ENCODE data around the gene SLU7. TPM values are rescaled to one million over a fixed set of nuclear protein-coding genes. Genes with fewer than 3 reads are reported as not detected.

Gene SLU7
- total RNA-seq, 1 donor from 2014 or later: 48.5 TPM

- Mint-ChIP-seq H3K4me1 (peaks cover 2% of the 10 kb centered on the region), H3K36me3 (no peaks in the 10 kb centered on the region), H3K4me3 (no peak overlapping the region), H3K27ac (no peak overlapping the region), H3K9me3 (peaks cover 8% of the 10 kb centered on the region), H3K27me3 (ENCODE audit: insufficient read depth, low read depth) (no peaks in the 10 kb centered on the region)
- TF ChIP-seq EZH2 (IDR thresholded peaks at IDR 0.05) (no peak), CTCF (IDR thresholded peaks at IDR 0.05) (no peak), EZH2phosphoT487 (IDR thresholded peaks at IDR 0.05) (no peak)
- Histone ChIP-seq H3K4me3 (no peak overlapping the region), H3K27me3 (no peaks in the 10 kb centered on the region), H3K36me3 (no peaks in the 10 kb centered on the region), H3K79me2 (ENCODE audit: low read depth) (no peaks in the 10 kb centered on the region), H4K20me1 (ENCODE audit: low read depth) (no peaks in the 10 kb centered on the region), H3K9ac (no peak overlapping the region), H3K4me2 (no peak overlapping the region), H3K27ac (no peak overlapping the region), H3F3A (ENCODE audit: low read depth) (no peaks in the 10 kb centered on the region), H3K4me1 (no peaks in the 10 kb centered on the region), H3K9me3 (ENCODE audit: low read depth) (no peaks in the 10 kb centered on the region), H2AFZ (replicated peaks) (no peak overlapping the region)
- no peak for DNase-seq (ENCODE audit: low spot score)
These were observed 42.5 kb upstream of the SLU7 start for GRCh38 chr5:160461378-160461777.

- H3K4me2 ChIP-seq: no peak overlapping the region
- H3K27me3 ChIP-seq: no peaks in the 10 kb centered on the region
- no peak overlapping the region for H3K4me3 ChIP-seq
- H3K27me3 Mint-ChIP-seq (ENCODE audit: insufficient read depth, low read depth): no peaks in the 10 kb centered on the region
- no peak overlapping the region for H3K9ac ChIP-seq
- no peak overlapping the region for H3K27ac ChIP-seq
- H3K27ac Mint-ChIP-seq: no peak overlapping the region
- H3K4me1 ChIP-seq: no peaks in the 10 kb centered on the region
- H3K79me2 ChIP-seq (ENCODE audit: low read depth): no peaks in the 10 kb centered on the region
- H2AFZ ChIP-seq (replicated peaks): no peak overlapping the region
- H3K36me3 ChIP-seq: no peaks in the 10 kb centered on the region
- peaks cover 2% of the 10 kb centered on the region for H3K4me1 Mint-ChIP-seq
- DNase-seq (ENCODE audit: low spot score): no peak
- no peak for TF ChIP-seq CTCF (IDR thresholded peaks at IDR 0.05)
- TF ChIP-seq EZH2phosphoT487 (IDR thresholded peaks at IDR 0.05): no peak
- no peak for TF ChIP-seq EZH2 (IDR thresholded peaks at IDR 0.05)
- H3K36me3 Mint-ChIP-seq: no peaks in the 10 kb centered on the region
- no peaks in the 10 kb centered on the region for H3K9me3 ChIP-seq (ENCODE audit: low read depth)
- no peaks in the 10 kb centered on the region for H3F3A ChIP-seq (ENCODE audit: low read depth)
- H3K9me3 Mint-ChIP-seq: peaks cover 8% of the 10 kb centered on the region
- no peaks in the 10 kb centered on the region for H4K20me1 ChIP-seq (ENCODE audit: low read depth)
- no peak overlapping the region for H3K4me3 Mint-ChIP-seq
These were observed 41.6 kb upstream of the SLU7 start for GRCh38 chr5:160460377-160461049.

DNA sequence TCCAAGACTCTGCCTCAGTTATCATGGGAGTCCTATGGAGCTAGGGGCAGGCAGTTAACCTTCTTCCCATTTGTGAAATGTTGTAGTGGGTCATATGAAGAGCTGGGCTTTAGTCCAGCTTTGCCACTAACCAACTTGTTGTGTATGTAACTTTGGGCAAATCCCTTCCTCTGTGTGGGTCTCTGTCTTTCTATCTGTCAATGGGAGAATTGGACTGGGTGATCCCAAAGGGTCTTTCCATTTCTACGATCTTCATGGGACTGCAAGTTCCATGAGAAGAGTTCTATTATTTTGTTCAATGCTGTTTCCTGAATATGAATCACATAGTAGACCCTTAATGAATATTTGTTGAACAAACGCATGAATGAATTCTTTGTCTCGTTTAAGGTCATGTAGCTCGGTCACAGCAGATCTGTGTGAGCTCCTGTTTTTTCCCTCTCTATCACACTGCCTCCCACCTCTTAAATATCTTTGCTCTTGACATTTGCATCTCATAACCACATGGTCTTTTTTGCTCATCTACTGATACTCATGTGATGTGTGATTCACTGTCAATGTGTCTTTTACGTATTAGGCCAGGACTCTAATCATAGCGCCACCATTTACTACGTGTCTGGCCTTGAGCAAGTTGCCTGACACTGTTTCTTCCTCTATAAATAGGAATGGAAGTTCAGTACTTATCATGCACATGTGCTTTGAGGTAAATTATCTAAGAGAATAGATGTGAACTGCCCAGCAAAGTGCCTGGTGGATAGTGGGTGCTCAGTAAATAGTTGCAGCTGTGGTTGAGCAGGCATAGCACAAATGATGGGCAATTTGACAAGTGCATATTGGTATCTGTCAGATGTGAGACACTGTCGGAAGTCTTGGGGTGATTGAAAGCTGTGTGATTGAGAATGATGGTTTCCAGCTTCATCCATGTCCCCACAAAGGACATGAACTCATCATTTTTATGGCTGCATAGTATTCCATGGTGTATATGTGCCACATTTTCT, 40.2 kb upstream of the SLU7 start:
- H3K4me3 ChIP-seq: no peak overlapping the region
- Mint-ChIP-seq H3K9me3 (peaks cover 8% of the 10 kb centered on the region), H3K27ac (no peak overlapping the region), H3K36me3 (no peaks in the 10 kb centered on the region), H3K27me3 (ENCODE audit: insufficient read depth, low read depth) (no peaks in the 10 kb centered on the region), H3K4me1 (peaks cover 2% of the 10 kb centered on the region), H3K4me3 (no peak overlapping the region)
- H3K27ac ChIP-seq: no peak overlapping the region
- no peaks in the 10 kb centered on the region for H3K36me3 ChIP-seq
- no peak for DNase-seq (ENCODE audit: low spot score)
- H3K9me3 ChIP-seq (ENCODE audit: low read depth): no peaks in the 10 kb centered on the region
- H3K27me3 ChIP-seq: no peaks in the 10 kb centered on the region
- H3K4me2 ChIP-seq: no peak overlapping the region
- no peaks in the 10 kb centered on the region for H3K79me2 ChIP-seq (ENCODE audit: low read depth)
- H4K20me1 ChIP-seq (ENCODE audit: low read depth): no peaks in the 10 kb centered on the region
- no peak overlapping the region for H2AFZ ChIP-seq (replicated peaks)
- H3K9ac ChIP-seq: no peak overlapping the region
- H3F3A ChIP-seq (ENCODE audit: low read depth): no peaks in the 10 kb centered on the region
- H3K4me1 ChIP-seq: no peaks in the 10 kb centered on the region
- TF ChIP-seq EZH2 (IDR thresholded peaks at IDR 0.05): no peak
- TF ChIP-seq EZH2phosphoT487 (IDR thresholded peaks at IDR 0.05): no peak
- no peak for TF ChIP-seq CTCF (IDR thresholded peaks at IDR 0.05)
